Neuronal stem cell (in vitro differentiated cells): Measurements from ENCODE around the gene DNAJC27.
"Not testable (repeated sequence)": the region's sequence is repeated elsewhere in the genome, so short reads cannot be mapped to it uniquely, and the experiment has no call there.

ENCODE experiments used
- DNase-seq: peaks from one replicate; pipeline ENCODE4 v3.0.0-alpha.2; 2013; ENCODE audit warnings: low spot score
- H2AFZ ChIP-seq: one replicate; pipeline ENCODE4 v1.6.1; 2013; ENCODE audit warnings: mild to moderate bottlenecking, low read length, inconsistent platforms
- H2AK5ac ChIP-seq: 2 replicates; pipeline ENCODE4 v1.6.1; 2013; ENCODE audit warnings: low read depth, mild to moderate bottlenecking, inconsistent platforms, low read length, moderate library complexity, mixed read lengths
- H2BK120ac ChIP-seq: 2 replicates; pipeline ENCODE4 v1.6.1; 2013; ENCODE audit warnings: low read depth, mild to moderate bottlenecking, inconsistent platforms, low read length, moderate library complexity, mixed read lengths
- H2BK12ac ChIP-seq: one replicate; pipeline ENCODE4 v1.6.1; 2013; ENCODE audit warnings: low read length, inconsistent platforms
- H2BK15ac ChIP-seq: 2 replicates; pipeline ENCODE4 v1.6.1; 2013; ENCODE audit warnings: mild to moderate bottlenecking, low read length, inconsistent platforms, mixed read lengths
- H2BK5ac ChIP-seq: one replicate; pipeline ENCODE4 v1.6.1; 2013; ENCODE audit warnings: inconsistent platforms, mild to moderate bottlenecking, low read length, moderate library complexity
- H3K14ac ChIP-seq: one replicate; pipeline ENCODE4 v1.6.1; 2013; ENCODE audit warnings: low read length, inconsistent platforms
- H3K18ac ChIP-seq: 2 replicates; pipeline ENCODE4 v1.6.1; 2013; ENCODE audit warnings: low read length, inconsistent platforms
- H3K23ac ChIP-seq: 2 replicates; pipeline ENCODE4 v1.6.1; 2013; ENCODE audit warnings: low read depth, mild to moderate bottlenecking, mixed read lengths, low read length, inconsistent platforms; ENCODE audit not compliant: poor library complexity
- H3K27ac ChIP-seq: replicated peaks from 3 replicates; pipeline ENCODE4 v1.5.1; 2013; ENCODE audit warnings: low read length, inconsistent platforms
- H3K27me3 ChIP-seq, 3 experiments: 2 replicates each; pipeline ENCODE4 v1.6.1; 2013; ENCODE audit warnings: low read length in 3 of 3, mild to moderate bottlenecking in 2 of 3, inconsistent platforms in 1 of 3, low read depth in 1 of 3, mixed read lengths in 1 of 3, moderate library complexity in 1 of 3; ENCODE audit not compliant: control insufficient read depth in 3 of 3, insufficient read depth in 3 of 3
- H3K36me3 ChIP-seq, 2 donors: replicated peaks in 1 of 2; 2 replicates each; pipeline ENCODE4 v1.6.1; 2013; ENCODE audit warnings: low read length in 2 of 2; ENCODE audit not compliant: control insufficient read depth in 2 of 2, insufficient read depth in 2 of 2
- H3K4ac ChIP-seq: 2 replicates; pipeline ENCODE4 v1.6.1; 2013; ENCODE audit warnings: inconsistent platforms, mild to moderate bottlenecking, low read length, moderate library complexity
- H3K4me1 ChIP-seq, 2 donors: 1 replicate in 1 of 2; 2 replicates in 1 of 2; pipeline ENCODE4 v1.6.1; 2013; ENCODE audit warnings: low read length in 2 of 2, low read depth in 1 of 2; ENCODE audit not compliant: control insufficient read depth in 2 of 2, insufficient read depth in 1 of 2
- H3K4me2 ChIP-seq: one replicate; pipeline ENCODE4 v1.6.1; 2013; ENCODE audit warnings: mild to moderate bottlenecking, low read length, inconsistent platforms; ENCODE audit not compliant: insufficient read depth, poor library complexity, severe bottlenecking
- H3K4me3 ChIP-seq, 2 donors: 2 replicates each; pipeline ENCODE4 v1.5.1; 2013; ENCODE audit warnings: low read length in 2 of 2, mild to moderate bottlenecking in 2 of 2, inconsistent platforms in 1 of 2, moderate library complexity in 1 of 2
- H3K79me1 ChIP-seq: one replicate; pipeline ENCODE4 v1.6.1; 2013; ENCODE audit warnings: low read depth, mild to moderate bottlenecking, inconsistent platforms, low read length, moderate library complexity
- H3K9ac ChIP-seq: one replicate; pipeline ENCODE4 v1.6.1; 2013; ENCODE audit warnings: mild to moderate bottlenecking, low read depth, low read length, inconsistent platforms; ENCODE audit not compliant: poor library complexity
- H3K9me3 ChIP-seq, 2 donors: replicated peaks in 1 of 2; 2 replicates each; pipeline versions ENCODE3 to v1.6.1; 2013; ENCODE audit warnings: low read length in 2 of 2, mild to moderate bottlenecking in 2 of 2, inconsistent platforms in 1 of 2, low read depth in 1 of 2, mixed read lengths in 1 of 2, moderate library complexity in 1 of 2; ENCODE audit not compliant: control insufficient read depth in 2 of 2, insufficient read depth in 1 of 2
- H4K8ac ChIP-seq: one replicate; pipeline ENCODE4 v1.6.1; 2013; ENCODE audit warnings: low read depth, mild to moderate bottlenecking, inconsistent platforms, low read length, moderate library complexity
- H4K91ac ChIP-seq: one replicate; pipeline ENCODE4 v1.6.1; 2013; ENCODE audit warnings: low read length, low read depth, mild to moderate bottlenecking, inconsistent platforms; ENCODE audit not compliant: poor library complexity
- WGBS, 2 donors: extraction: QIAGEN DNeasy Blood & Tissue Kit; methylation state at CpG; one replicate each; pipeline ENCODE4 v1.1.7; 2013; ENCODE audit warnings: missing lambda C conversion rate in 2 of 2, mixed read lengths in 1 of 2; ENCODE audit not compliant: insufficient read length in 2 of 2, insufficient replicate concordance in 1 of 2; ENCODE audit errors: extremely low coverage in 2 of 2; 5-methylcytosine and 5-hydroxymethylcytosine counted together

The DNAJC27 gene

DNA sequence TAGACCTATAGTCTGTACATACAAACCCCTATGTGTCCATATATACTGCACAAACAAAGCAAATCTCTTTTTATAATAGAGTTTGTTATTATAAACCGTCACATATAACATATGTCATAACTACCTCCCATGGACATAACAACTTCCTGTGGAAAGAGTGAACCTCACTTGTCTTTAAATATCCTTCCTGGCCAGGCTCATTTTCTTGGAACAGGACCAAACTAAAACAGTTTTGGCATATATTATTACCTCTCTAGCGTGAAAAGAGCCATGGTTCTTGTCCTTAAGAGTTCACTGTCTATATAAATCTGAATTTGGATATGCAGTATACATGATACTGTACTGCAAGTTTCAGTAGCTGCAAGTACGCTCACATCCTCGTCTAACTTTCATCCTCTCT lies 28.3 kb upstream of the DNAJC27 start:
- Histone ChIP-seq H3K4me3 (no peak overlapping the region), H2AFZ (no peak overlapping the region), H3K79me1 (no peaks in the 10 kb centered on the region), H2BK15ac (no peak overlapping the region), H3K27me3 (peaks cover 0 to 9% (median 0%) of the 10 kb centered on the region in 3 experiments), H3K27ac (no peak overlapping the region), H4K8ac (no peak overlapping the region), H3K14ac (no peak overlapping the region), H3K18ac (no peak overlapping the region), H2BK120ac (no peak overlapping the region), H3K4me2 (no peak overlapping the region), H2AK5ac (no peak overlapping the region), H2BK12ac (no peak overlapping the region), H4K91ac (no peak overlapping the region), H3K4me1 (peaks cover 2 to 4% of the 10 kb centered on the region in 2 donors), H3K23ac (no peak overlapping the region), H3K9me3 (no peaks in the 10 kb centered on the region), H3K36me3 (no peaks in the 10 kb centered on the region), H3K9ac (no peak overlapping the region), H2BK5ac (no peak overlapping the region), H3K4ac (no peak overlapping the region)
- no peak for DNase-seq
- no CpG with 5 or more reads among the region's 4 CpGs for WGBS, 2 donors

DNA sequence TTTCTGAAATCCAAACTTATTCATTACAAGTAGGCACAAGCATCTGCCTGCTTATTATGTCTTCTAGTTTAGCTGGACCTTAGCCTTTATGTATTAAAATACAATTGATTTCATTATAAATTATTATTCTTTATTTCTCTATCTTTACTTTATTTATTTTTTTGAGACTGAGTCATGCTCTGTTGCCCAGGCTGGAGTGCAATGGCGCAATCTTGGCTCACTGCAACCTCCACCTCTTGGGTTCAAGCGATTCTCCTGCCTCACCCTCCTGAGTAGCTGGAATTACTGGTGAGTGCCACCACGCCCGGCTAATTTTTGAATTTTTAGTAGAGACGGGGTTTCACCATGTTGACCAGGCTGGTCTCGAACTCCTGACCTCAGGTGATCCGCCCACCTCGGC lies 27.3 kb upstream of the DNAJC27 start:
- H3K9ac ChIP-seq, DNase-seq, H2AK5ac ChIP-seq, H4K8ac ChIP-seq, H3K4me2 ChIP-seq, H2BK120ac ChIP-seq, H3K14ac ChIP-seq, H3K23ac ChIP-seq, H3K4me1 ChIP-seq, H2BK15ac ChIP-seq, H3K27ac ChIP-seq, H3K4ac ChIP-seq, H4K91ac ChIP-seq, H2BK12ac ChIP-seq, H3K4me3 ChIP-seq, H3K9me3 ChIP-seq, H2AFZ ChIP-seq, H3K27me3 ChIP-seq, H3K79me1 ChIP-seq, H3K36me3 ChIP-seq, H2BK5ac ChIP-seq, H3K18ac ChIP-seq: not testable (repeated sequence)
- WGBS, 2 donors, result no CpG with 5 or more reads among the region's 8 CpGs

DNA sequence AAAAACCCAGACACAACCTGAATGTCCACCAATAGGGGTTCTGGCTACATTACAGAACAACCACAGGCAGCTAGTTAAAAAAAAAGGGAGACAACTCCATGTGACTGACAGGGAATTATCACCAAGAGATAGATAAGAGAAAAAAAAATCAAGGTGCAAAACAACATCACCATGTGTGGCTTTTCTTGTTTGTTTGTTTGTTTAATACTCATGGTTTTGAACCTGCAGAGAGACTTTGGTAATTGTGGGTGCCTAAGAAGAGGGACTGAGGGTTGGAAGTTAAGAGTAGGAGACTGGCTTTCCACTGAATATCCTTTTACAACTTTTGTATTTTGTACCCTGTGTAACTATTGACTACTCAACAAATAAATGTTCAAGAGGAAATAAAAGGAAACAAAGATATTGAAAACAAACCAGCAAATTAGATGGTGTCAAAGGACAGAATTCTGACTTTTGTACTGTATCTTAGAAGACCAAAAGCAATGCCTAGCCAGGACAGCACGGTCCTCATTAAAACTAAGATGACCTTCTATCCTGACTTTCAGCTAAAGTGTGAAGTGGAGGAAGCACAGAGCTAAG lies 22.5 kb upstream of the DNAJC27 start:
- no peak overlapping the region for H2AK5ac ChIP-seq
- WGBS, 2 donors, result no CpG with 5 or more reads among the region's 1 CpG
- H3K9me3 ChIP-seq, result peaks cover 0 to 3% of the 10 kb centered on the region in 2 donors
- H3K36me3 ChIP-seq, result no peaks in the 10 kb centered on the region
- H4K8ac ChIP-seq, result no peak overlapping the region
- no peak overlapping the region for H3K18ac ChIP-seq
- no peak overlapping the region for H3K4ac ChIP-seq
- no peaks in the 10 kb centered on the region for H3K27me3 ChIP-seq
- H3K79me1 ChIP-seq, result no peaks in the 10 kb centered on the region
- no peak overlapping the region for H2AFZ ChIP-seq
- no peak overlapping the region for H2BK12ac ChIP-seq
- H3K27ac ChIP-seq, result no peak overlapping the region
- H3K23ac ChIP-seq, result no peak overlapping the region
- H3K9ac ChIP-seq, result no peak overlapping the region
- no peak overlapping the region for H4K91ac ChIP-seq
- no peak overlapping the region for H2BK120ac ChIP-seq
- H3K14ac ChIP-seq, result no peak overlapping the region
- H3K4me1 ChIP-seq, result peaks cover 0 to 2% of the 10 kb centered on the region in 2 donors
- no peak overlapping the region for H2BK5ac ChIP-seq
- no peak overlapping the region for H2BK15ac ChIP-seq
- no peak for DNase-seq
- no peak overlapping the region for H3K4me3 ChIP-seq
- no peak overlapping the region for H3K4me2 ChIP-seq

DNA sequence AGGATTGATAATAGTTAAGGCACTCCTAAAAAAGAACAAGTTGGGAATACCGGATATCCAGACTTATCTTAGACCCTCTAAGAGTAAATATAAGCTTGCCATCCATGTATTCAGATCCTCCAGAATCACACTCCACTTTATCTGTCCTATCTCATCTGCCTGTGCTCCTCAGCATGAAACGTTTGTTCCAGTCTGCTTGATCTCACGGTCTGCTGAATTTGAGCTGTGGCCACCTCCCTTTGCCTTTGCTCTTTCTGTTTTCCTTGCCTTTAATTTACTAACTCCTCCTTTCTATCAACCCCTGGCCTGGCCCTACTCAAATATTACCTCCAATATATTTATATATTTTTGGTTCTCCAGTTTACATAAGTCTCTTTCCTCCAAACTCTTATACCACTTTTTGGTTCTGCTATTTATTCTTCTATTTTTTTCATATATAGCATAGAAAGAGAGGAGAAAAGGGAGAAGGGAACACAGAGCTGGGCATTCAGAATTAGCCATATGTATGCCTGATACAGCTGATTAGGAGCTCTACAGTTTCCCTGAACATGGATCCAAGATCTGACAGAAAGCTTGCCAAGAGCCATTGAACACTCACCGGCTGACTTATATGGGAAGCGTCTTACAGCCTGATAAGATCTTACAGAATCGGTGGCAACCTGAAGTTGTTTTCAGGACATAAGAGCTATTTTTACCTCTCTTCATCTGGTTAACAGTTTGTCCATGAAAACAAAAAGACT lies 21.8 kb upstream of the DNAJC27 start:
- Histone ChIP-seq H3K4me1 (peaks cover 0 to 2% of the 10 kb centered on the region in 2 donors), H3K9ac (no peak overlapping the region), H3K36me3 (no peaks in the 10 kb centered on the region), H3K4me3 (no peak overlapping the region), H2BK120ac (no peak overlapping the region), H3K18ac (no peak overlapping the region), H3K9me3 (peaks cover 0 to 3% of the 10 kb centered on the region in 2 donors), H2BK5ac (no peak overlapping the region), H2BK12ac (no peak overlapping the region), H2AFZ (no peak overlapping the region), H4K8ac (no peak overlapping the region), H3K27me3 (no peaks in the 10 kb centered on the region), H3K23ac (no peak overlapping the region), H3K4me2 (no peak overlapping the region), H3K14ac (no peak overlapping the region), H3K4ac (no peak overlapping the region), H2BK15ac (no peak overlapping the region), H4K91ac (no peak overlapping the region), H3K79me1 (no peaks in the 10 kb centered on the region), H2AK5ac (no peak overlapping the region), H3K27ac (no peak overlapping the region)
- no CpG with 5 or more reads among the region's 6 CpGs for WGBS, 2 donors
- DNase-seq, result no peak
